Large intestine (tissue), 3 donors: ENCODE data around the gene AKR7A2. TPM values are rescaled to one million over a fixed set of nuclear protein-coding genes. Genes with fewer than 3 reads are reported as not detected.
"Not testable (repeated sequence)": the region's sequence is repeated elsewhere in the genome, so short reads cannot be mapped to it uniquely, and the experiment has no call there.

Experiments used
- DNase-seq, 2 donors: peaks; one replicate each; pipeline versions ENCODE4 v3.0.0 to v3.0.0-alpha.2; 2013
- H3K27ac ChIP-seq: one replicate; pipeline ENCODE4 v1.5.1; 2013; ENCODE audit warnings: low read length
- H3K27me3 ChIP-seq: 2 replicates; pipeline ENCODE4 v1.6.1; 2013; ENCODE audit warnings: low read length; ENCODE audit not compliant: control insufficient read depth, insufficient read depth
- H3K36me3 ChIP-seq: 2 replicates; pipeline ENCODE4 v1.6.1; 2013; ENCODE audit warnings: low read length; ENCODE audit not compliant: control insufficient read depth, insufficient read depth
- H3K4me1 ChIP-seq: one replicate; pipeline ENCODE4 v1.6.1; 2013; ENCODE audit warnings: low read length; ENCODE audit not compliant: control insufficient read depth, insufficient read depth
- H3K4me3 ChIP-seq: one replicate; pipeline ENCODE4 v1.5.1; 2013; ENCODE audit warnings: low read length
- H3K9me3 ChIP-seq: one replicate; pipeline ENCODE4 v1.6.1; 2013; ENCODE audit warnings: mild to moderate bottlenecking, low read depth, low read length, moderate library complexity; ENCODE audit not compliant: control insufficient read depth
- WGBS: methylation state at CpG from one replicate; pipeline ENCODE4 v1.1.5; 2013; ENCODE audit warnings: low lambda C conversion rate; ENCODE audit not compliant: insufficient coverage; 5-methylcytosine and 5-hydroxymethylcytosine counted together
- polyA plus RNA-seq: library from polyadenylated mRNA; unstranded; fragments of 120-200 nt; gene quantifications from one replicate; pipeline ENCODE4 v1.2.1, GENCODE V29; 2013

Gene AKR7A2
- polyA plus RNA-seq, 1 donor = 94.4 TPM

DNA sequence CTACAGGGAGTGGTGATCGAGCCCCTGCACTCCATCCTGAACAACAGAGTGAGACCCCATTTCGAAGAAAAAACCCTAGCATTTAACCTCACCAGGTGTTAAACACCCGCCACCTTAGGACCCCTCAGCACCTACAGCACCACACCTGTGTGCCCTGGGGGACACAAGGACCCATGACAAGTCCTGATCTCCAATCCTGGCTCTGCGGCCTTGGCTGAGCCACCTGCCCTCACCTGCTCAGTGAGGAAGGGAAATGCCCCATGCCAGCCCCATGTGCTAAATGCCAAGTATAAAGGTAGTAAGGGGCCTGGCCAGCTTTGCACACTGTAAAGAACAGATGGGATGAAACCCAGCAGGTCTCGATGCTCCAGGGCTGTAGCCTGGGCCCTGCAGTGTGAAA lies 49.2 kb downstream of the AKR7A2 start:
- DNase-seq = no peak
- Histone ChIP-seq H3K36me3 (peaks cover 40% of the 10 kb centered on the region), H3K4me3 (no peak overlapping the region), H3K9me3 (no peaks in the 10 kb centered on the region), H3K27me3 (no peaks in the 10 kb centered on the region), H3K27ac (no peak overlapping the region), H3K4me1 (no peaks in the 10 kb centered on the region)
- no CpG with 5 or more reads among the region's 5 CpGs for WGBS

DNA sequence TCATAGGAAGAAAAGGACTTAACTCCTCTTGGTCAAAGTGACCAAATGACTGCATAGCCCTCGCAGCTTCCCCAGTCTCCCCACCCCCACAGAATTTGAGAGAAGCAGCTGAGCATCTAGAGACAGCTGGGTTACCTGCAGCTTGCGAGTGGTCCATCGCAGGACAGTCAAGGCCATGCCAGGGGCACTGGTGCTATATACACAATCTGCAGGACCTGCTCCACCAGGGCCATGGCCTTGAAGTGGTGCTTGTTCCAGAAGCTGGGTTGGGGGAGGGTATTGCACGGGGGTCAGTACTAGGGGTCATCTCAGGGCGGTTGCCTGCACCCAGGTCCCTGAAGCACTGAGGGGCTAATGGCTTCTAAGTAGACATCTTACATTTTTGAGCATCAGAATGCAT lies 49.9 kb downstream of the AKR7A2 start:
- H3K27me3 ChIP-seq = no peaks in the 10 kb centered on the region
- peaks cover 46% of the 10 kb centered on the region for H3K36me3 ChIP-seq
- no peaks in the 10 kb centered on the region for H3K9me3 ChIP-seq
- H3K27ac ChIP-seq = no peak overlapping the region
- DNase-seq = no peak
- WGBS = no CpG with 5 or more reads among the region's 5 CpGs
- no peak overlapping the region for H3K4me3 ChIP-seq
- no peaks in the 10 kb centered on the region for H3K4me1 ChIP-seq

DNA sequence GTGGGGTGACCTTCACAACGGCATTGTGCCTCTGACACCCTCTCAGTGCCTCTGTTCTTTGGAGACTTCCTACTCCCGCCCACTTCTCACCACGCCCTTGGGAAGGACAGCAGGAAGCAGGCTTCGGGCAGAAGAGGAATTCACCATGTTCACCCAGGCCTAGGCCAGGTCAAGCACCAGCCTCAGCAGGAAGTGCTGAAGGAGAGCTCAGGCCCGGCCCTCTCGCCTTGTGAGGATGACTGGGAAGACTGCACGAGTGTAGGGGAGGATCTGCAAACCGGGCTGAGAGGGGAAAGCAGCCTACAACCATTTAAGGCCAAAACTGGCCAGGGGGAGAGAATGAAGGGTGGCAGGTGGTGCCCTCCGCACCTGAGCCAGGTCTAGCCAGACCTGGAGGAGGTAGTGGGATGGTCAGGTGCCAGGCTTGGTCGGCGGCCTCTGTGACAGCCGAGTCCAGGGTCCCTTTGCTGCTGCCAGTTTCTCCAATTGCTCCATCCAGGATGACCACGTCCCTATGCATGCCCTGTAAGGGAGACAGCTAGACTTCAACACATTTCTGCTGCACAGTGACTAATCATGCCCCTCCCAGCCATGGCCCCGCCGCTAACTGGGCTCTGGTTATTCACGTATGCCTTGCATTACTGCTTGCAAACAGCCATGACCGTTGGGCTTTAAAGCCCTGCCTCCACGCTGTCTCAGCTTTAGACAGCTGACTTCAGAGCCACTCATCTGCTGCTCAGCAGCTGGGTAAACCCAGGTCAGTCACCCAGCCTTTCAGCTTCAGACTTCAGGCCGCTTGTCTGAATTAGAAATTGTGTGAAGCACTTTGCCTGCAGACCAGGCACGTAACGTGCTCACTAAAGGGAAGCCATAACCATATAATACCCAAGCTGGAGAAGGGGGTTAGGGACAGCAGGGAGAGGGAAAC lies 51.5 kb downstream of the AKR7A2 start:
- no peak for DNase-seq
- Histone ChIP-seq H3K36me3 (peaks cover 57% of the 10 kb centered on the region), H3K27ac (no peak overlapping the region), H3K27me3 (no peaks in the 10 kb centered on the region), H3K9me3 (no peaks in the 10 kb centered on the region), H3K4me3 (no peak overlapping the region), H3K4me1 (no peaks in the 10 kb centered on the region)
- no CpG with 5 or more reads among the region's 21 CpGs for WGBS

DNA sequence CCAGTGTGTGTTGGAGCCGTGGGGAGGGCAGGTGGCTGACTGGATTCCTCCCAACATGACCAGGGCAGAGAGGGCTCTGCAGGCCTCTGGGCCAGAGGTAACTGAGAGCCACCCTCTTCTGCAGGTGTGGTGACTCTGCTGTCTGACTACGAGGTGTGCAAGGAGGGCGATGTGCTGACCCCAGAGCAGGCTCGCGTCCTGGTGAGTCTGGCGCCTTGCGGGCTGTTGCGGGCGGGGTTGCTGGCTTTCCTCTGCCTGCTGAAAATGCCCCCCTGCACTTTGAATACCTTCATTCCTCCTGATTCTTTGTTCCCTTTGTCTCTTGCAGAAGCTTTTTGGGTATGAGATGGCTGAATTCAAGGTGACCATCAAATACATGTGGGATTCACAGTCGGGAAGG lies 53.6 kb downstream of the AKR7A2 start:
- H3K4me3 ChIP-seq = no peak overlapping the region

DNA sequence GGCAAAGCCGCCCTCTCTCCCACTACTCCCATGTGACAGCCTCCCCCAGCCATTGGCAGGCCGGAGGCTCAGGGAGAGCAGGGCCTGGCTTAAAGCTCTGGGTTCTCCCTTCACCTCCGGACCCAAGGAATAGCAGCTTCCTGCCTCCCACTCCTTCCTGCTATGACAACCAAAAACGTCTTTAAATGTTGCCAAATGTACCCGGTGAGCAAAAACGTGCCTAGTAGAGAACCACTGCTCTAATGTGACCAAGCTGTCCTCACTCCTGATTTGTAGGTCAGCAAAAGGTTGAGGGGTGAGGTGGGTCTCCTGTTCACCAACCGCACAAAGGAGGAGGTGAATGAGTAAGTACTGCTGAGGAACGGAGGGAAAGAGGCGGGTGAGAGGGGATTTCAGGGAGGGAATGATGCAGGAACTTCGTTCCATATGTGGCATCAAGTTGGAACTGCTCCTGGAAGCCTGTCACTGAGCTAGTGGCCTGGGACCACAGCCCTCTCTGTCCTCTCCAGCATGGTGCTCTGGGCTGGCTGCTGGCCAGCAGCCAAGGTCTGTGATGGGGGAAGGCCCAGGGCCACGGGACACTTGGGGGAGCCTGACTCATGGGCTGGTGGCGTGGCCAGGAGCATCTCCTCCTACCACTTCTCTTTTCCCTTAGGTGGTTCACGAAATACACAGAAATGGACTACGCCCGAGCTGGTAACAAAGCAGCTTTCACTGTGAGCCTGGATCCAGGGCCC lies 54.6 kb downstream of the AKR7A2 start:
- 100% methylated on average over 1 of the region's 15 CpGs for WGBS
- Histone ChIP-seq H3K4me1 (peaks cover 6% of the 10 kb centered on the region), H3K27me3 (no peaks in the 10 kb centered on the region), H3K36me3 (peaks cover 64% of the 10 kb centered on the region), H3K9me3 (no peaks in the 10 kb centered on the region), H3K4me3 (no peak overlapping the region), H3K27ac (no peak overlapping the region)
- DNase-seq = no peak

More for the DNA sequence above, 53.6 kb downstream of the AKR7A2 start:
- WGBS = no CpG with 5 or more reads among the region's 10 CpGs
- no peaks in the 10 kb centered on the region for H3K4me1 ChIP-seq
- no peak overlapping the region for H3K27ac ChIP-seq
- H3K36me3 ChIP-seq = peaks cover 64% of the 10 kb centered on the region
- H3K27me3 ChIP-seq = no peaks in the 10 kb centered on the region
- DNase-seq = no peak
- H3K9me3 ChIP-seq = no peaks in the 10 kb centered on the region

- H3K4me3 ChIP-seq, DNase-seq, H3K9me3 ChIP-seq, H3K27ac ChIP-seq, H3K4me1 ChIP-seq, H3K27me3 ChIP-seq: not testable (repeated sequence)
- no CpG with 5 or more reads among the region's 5 CpGs for WGBS
- peaks cover 61% of the 10 kb centered on the region for H3K36me3 ChIP-seq
These were observed 55.6 kb downstream of the AKR7A2 start for GRCh38 chr1:19256301-19256700.

DNA sequence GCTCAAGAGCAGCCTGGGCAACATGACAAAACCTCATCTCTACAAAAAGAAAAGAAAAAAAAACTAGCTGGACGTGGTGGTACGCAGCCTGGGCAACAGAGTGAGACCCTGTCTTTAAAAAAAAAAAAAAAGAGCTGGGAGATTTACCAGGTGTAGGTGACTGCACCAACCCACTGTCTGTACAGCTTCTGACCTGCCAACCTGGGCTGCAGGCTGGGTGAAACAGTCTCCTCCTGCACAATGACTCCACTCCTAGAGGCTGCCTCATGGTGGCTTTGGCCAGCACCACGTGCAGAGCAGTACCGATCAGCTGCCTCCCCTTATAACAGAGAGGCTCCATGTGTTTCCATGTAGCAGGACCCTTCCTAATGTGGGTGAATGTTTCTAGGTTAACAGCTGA lies 56.7 kb downstream of the AKR7A2 start:
- Histone ChIP-seq H3K36me3 (peaks cover 55% of the 10 kb centered on the region), H3K4me3 (no peak overlapping the region), H3K27ac (no peak overlapping the region), H3K9me3 (no peaks in the 10 kb centered on the region), H3K4me1 (peaks cover 12% of the 10 kb centered on the region), H3K27me3 (no peaks in the 10 kb centered on the region)
- no peak for DNase-seq
- WGBS = no CpG with 5 or more reads among the region's 4 CpGs

GRCh38 chr1:19254416-19254815 lies 57.5 kb downstream of the AKR7A2 start:
- no peak for DNase-seq
- Histone ChIP-seq H3K4me1 (peaks cover 12% of the 10 kb centered on the region), H3K27me3 (no peaks in the 10 kb centered on the region), H3K4me3 (no peak overlapping the region), H3K27ac (no peak overlapping the region), H3K36me3 (peaks cover 46% of the 10 kb centered on the region), H3K9me3 (no peaks in the 10 kb centered on the region)

Other genes starting within 250 kb of the AKR7A2 start
- gene UBR4, start 101.9 kb downstream of the AKR7A2 start, polyA plus RNA-seq = 98.1 TPM
- gene EMC1, start 60.6 kb downstream of the AKR7A2 start, polyA plus RNA-seq = 33.8 TPM
- gene MRTO4, start 60.3 kb downstream of the AKR7A2 start, polyA plus RNA-seq = 27.4 TPM
- gene AKR7A3, start 23.4 kb downstream of the AKR7A2 start, polyA plus RNA-seq = 3.2 TPM
- gene SLC66A1, start 182 bp upstream of the AKR7A2 start, polyA plus RNA-seq = 21.5 TPM
- 245 TPM for gene CAPZB, start 173.4 kb upstream of the AKR7A2 start, polyA plus RNA-seq